ENCODE measurements around the gene SIRPA.

SIRPA gene

GRCh38 chr20:1933465-1933870, 38.3 kb downstream of the SIRPA start:
- DNase-seq (ENCODE audit: extremely low read depth, low read depth) = no peak
- H3K4me3 ChIP-seq (replicated peaks; ENCODE audit: low read depth, low read length) = no peak overlapping the region
- no peak for TF ChIP-seq CTCF (IDR thresholded peaks at IDR 0.05; ENCODE audit: low read depth, low read length, missing control alignments)

- TF ChIP-seq CTCF (IDR thresholded peaks at IDR 0.05; ENCODE audit: low read depth, low read length, missing control alignments) = no peak
- H3K4me3 ChIP-seq (replicated peaks; ENCODE audit: low read depth, low read length) = no peak overlapping the region
- no peak for DNase-seq (ENCODE audit: extremely low read depth, low read depth)
Observed at GRCh38 chr20:1934156-1934555, 38.9 kb downstream of the SIRPA start.

- H3K4me3 ChIP-seq (replicated peaks; ENCODE audit: low read depth, low read length) = no peak overlapping the region
- DNase-seq (ENCODE audit: extremely low read depth, low read depth) = no peak
- no peak for TF ChIP-seq CTCF (IDR thresholded peaks at IDR 0.05; ENCODE audit: low read depth, low read length, missing control alignments)
Observed at GRCh38 chr20:1934721-1935573, 39.7 kb downstream of the SIRPA start.

GRCh38 chr20:1935696-1936366, 40.6 kb downstream of the SIRPA start:
- TF ChIP-seq CTCF (IDR thresholded peaks at IDR 0.05; ENCODE audit: low read depth, low read length, missing control alignments) = no peak
- H3K4me3 ChIP-seq (replicated peaks; ENCODE audit: low read depth, low read length) = no peak overlapping the region
- DNase-seq (ENCODE audit: extremely low read depth, low read depth) = no peak

- TF ChIP-seq CTCF (IDR thresholded peaks at IDR 0.05; ENCODE audit: low read depth, low read length, missing control alignments) = no peak
- no peak overlapping the region for H3K4me3 ChIP-seq (replicated peaks; ENCODE audit: low read depth, low read length)
- no peak for DNase-seq (ENCODE audit: extremely low read depth, low read depth)
Observed at GRCh38 chr20:1937316-1937976, 42.2 kb downstream of the SIRPA start.

- no peak for TF ChIP-seq CTCF (IDR thresholded peaks at IDR 0.05; ENCODE audit: low read depth, low read length, missing control alignments)
- no peak for DNase-seq (ENCODE audit: extremely low read depth, low read depth)
- no peak overlapping the region for H3K4me3 ChIP-seq (replicated peaks; ENCODE audit: low read depth, low read length)
Observed at GRCh38 chr20:1938464-1939269, 43.5 kb downstream of the SIRPA start.
